Skeletal muscle satellite cell (primary cell): Measurements from ENCODE around the gene MUC4.

Experiments used
- H3K27me3 ChIP-seq: 2 replicates; pipeline ENCODE4 v1.7.0; 2013; ENCODE audit warnings: low read length; ENCODE audit not compliant: control insufficient read depth, insufficient read depth
- H3K36me3 ChIP-seq: 2 replicates; pipeline ENCODE4 v1.7.0; 2013; ENCODE audit warnings: mild to moderate bottlenecking, control low read depth, low read length; ENCODE audit not compliant: insufficient read depth
- H3K4me1 ChIP-seq: 2 replicates; pipeline ENCODE4 v1.7.0; 2013; ENCODE audit warnings: low read length; ENCODE audit not compliant: control insufficient read depth, insufficient read depth
- H3K4me2 ChIP-seq: 2 replicates; pipeline ENCODE4 v1.7.0; 2013; ENCODE audit warnings: mild to moderate bottlenecking, low read length
- H3K4me3 ChIP-seq: 2 replicates; pipeline ENCODE4 v1.7.0; 2013; ENCODE audit warnings: low read length
- H3K9ac ChIP-seq: 2 replicates; pipeline ENCODE4 v1.7.0; 2013; ENCODE audit warnings: mild to moderate bottlenecking, low read depth, low read length, moderate library complexity
- H3K9me3 ChIP-seq: replicated peaks from 2 replicates; pipeline ENCODE4 v1.7.0; 2013; ENCODE audit warnings: mild to moderate bottlenecking, control low read depth, low read length

Gene MUC4

GRCh38 chr3:195704433-195704999 is 107.2 kb downstream of the MUC4 start:
- no peaks in the 10 kb centered on the region for H3K36me3 ChIP-seq
- H3K27me3 ChIP-seq = peaks cover 5% of the 10 kb centered on the region
- H3K4me3 ChIP-seq = no peak overlapping the region
- no peak overlapping the region for H3K9ac ChIP-seq
- H3K4me1 ChIP-seq = peaks cover 9% of the 10 kb centered on the region
- H3K4me2 ChIP-seq = no peak overlapping the region
- no peaks in the 10 kb centered on the region for H3K9me3 ChIP-seq

GRCh38 chr3:195703776-195704175 is 108.0 kb downstream of the MUC4 start:
- peaks cover 4% of the 10 kb centered on the region for H3K4me1 ChIP-seq
- no peak overlapping the region for H3K4me3 ChIP-seq
- H3K9ac ChIP-seq = no peak overlapping the region
- H3K36me3 ChIP-seq = no peaks in the 10 kb centered on the region
- H3K9me3 ChIP-seq = no peaks in the 10 kb centered on the region
- H3K27me3 ChIP-seq = peaks cover 5% of the 10 kb centered on the region
- no peak overlapping the region for H3K4me2 ChIP-seq

- Histone ChIP-seq H3K4me1 (peaks cover 13% of the 10 kb centered on the region), H3K4me2 (no peak overlapping the region), H3K9ac (no peak overlapping the region), H3K9me3 (no peaks in the 10 kb centered on the region), H3K4me3 (no peak overlapping the region), H3K36me3 (no peaks in the 10 kb centered on the region), H3K27me3 (peaks cover 5% of the 10 kb centered on the region)
Observed at GRCh38 chr3:195701042-195701915, 110.5 kb downstream of the MUC4 start.

GRCh38 chr3:195700319-195700718 is 111.4 kb downstream of the MUC4 start:
- Histone ChIP-seq H3K9me3 (no peaks in the 10 kb centered on the region), H3K4me2 (no peak overlapping the region), H3K4me1 (peaks cover 13% of the 10 kb centered on the region), H3K36me3 (no peaks in the 10 kb centered on the region), H3K9ac (no peak overlapping the region), H3K27me3 (peaks cover under 1% of the 10 kb centered on the region), H3K4me3 (no peak overlapping the region)

GRCh38 chr3:195699860-195700259 is 111.9 kb downstream of the MUC4 start:
- H3K4me3 ChIP-seq = no peak overlapping the region
- no peak overlapping the region for H3K4me2 ChIP-seq
- no peaks in the 10 kb centered on the region for H3K9me3 ChIP-seq
- H3K36me3 ChIP-seq = peaks cover 1% of the 10 kb centered on the region
- H3K27me3 ChIP-seq = no peaks in the 10 kb centered on the region
- no peak overlapping the region for H3K9ac ChIP-seq
- peaks cover 13% of the 10 kb centered on the region for H3K4me1 ChIP-seq

GRCh38 chr3:195699388-195699771 is 112.3 kb downstream of the MUC4 start:
- no peak overlapping the region for H3K9ac ChIP-seq
- H3K27me3 ChIP-seq = no peaks in the 10 kb centered on the region
- H3K4me3 ChIP-seq = no peak overlapping the region
- peaks cover 6% of the 10 kb centered on the region for H3K36me3 ChIP-seq
- no peaks in the 10 kb centered on the region for H3K9me3 ChIP-seq
- H3K4me1 ChIP-seq = peaks cover 13% of the 10 kb centered on the region
- no peak overlapping the region for H3K4me2 ChIP-seq

GRCh38 chr3:195698647-195699387 is 112.9 kb downstream of the MUC4 start:
- Histone ChIP-seq H3K4me1 (peaks cover 13% of the 10 kb centered on the region), H3K4me3 (no peak overlapping the region), H3K9ac (no peak overlapping the region), H3K9me3 (no peaks in the 10 kb centered on the region), H3K27me3 (no peaks in the 10 kb centered on the region), H3K36me3 (peaks cover 12% of the 10 kb centered on the region), H3K4me2 (no peak overlapping the region)

- peak overlapping the region; percentile 32 for H3K4me2 ChIP-seq
- H3K9me3 ChIP-seq = no peaks in the 10 kb centered on the region
- peaks cover 13% of the 10 kb centered on the region for H3K4me1 ChIP-seq
- H3K27me3 ChIP-seq = no peaks in the 10 kb centered on the region
- peak overlapping the region; percentile 0 for H3K4me3 ChIP-seq
- no peak overlapping the region for H3K9ac ChIP-seq
- H3K36me3 ChIP-seq = peaks cover 17% of the 10 kb centered on the region
Observed at GRCh38 chr3:195698325-195698646, 113.4 kb downstream of the MUC4 start.

GRCh38 chr3:195697582-195698324 is 114.0 kb downstream of the MUC4 start:
- H3K36me3 ChIP-seq = peaks cover 20% of the 10 kb centered on the region
- peaks cover 13% of the 10 kb centered on the region for H3K4me1 ChIP-seq
- H3K27me3 ChIP-seq = no peaks in the 10 kb centered on the region
- peak overlapping the region; percentile 32 for H3K4me2 ChIP-seq
- peak overlapping the region; percentile 1 for H3K9ac ChIP-seq
- H3K9me3 ChIP-seq = no peaks in the 10 kb centered on the region
- peak overlapping the region; percentile 0 for H3K4me3 ChIP-seq
